ENCODE results near the gene SEMA5A.

SEMA5A gene

DNA sequence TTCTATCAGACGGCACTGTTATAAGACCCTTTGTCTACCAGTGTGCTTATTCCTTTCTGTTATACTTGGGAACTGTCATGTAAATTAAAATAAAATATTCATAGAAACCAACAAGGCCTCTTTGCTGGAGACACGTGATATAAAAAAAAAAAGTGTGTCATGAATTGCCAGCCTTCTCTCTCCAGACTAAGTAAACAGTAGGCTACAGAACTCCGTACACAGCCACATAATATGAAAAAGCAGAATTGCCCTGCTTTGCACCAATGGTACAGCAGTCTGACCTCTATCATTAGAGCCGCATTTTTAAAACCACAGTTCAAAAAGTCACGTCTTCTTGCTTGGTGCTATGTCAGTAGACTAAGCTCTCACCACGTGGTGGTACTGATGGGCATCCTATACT, 231.3 kb downstream of the SEMA5A start:
- no peak for DNase-seq

GRCh38 chr5:9313751-9314150, 232.1 kb downstream of the SEMA5A start:
- no peak for DNase-seq

DNA sequence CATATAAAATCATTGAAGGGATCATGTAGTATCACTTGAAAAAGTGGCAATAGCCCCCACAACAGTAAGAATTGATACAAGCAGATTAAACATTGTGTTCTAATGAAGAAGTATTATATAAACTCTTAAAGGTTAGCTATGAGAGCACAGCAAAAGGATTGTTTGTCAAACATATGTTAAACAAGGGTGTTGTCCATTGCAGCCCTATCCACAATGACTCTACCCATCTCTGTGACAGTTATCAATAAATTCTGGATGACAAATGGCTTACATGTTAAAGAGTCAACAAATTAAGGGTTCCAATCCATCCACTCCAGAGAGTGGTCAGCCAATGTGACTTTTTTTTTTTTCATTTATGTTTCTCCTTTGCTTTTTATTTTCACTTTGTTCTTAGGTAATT, 238.7 kb downstream of the SEMA5A start:
- no peak for DNase-seq

- DNase-seq = no peak
Measured at GRCh38 chr5:9302218-9302617, 243.7 kb downstream of the SEMA5A start.

- DNase-seq = no peak
Measured at GRCh38 chr5:9301200-9301599, 244.7 kb downstream of the SEMA5A start.

DNA sequence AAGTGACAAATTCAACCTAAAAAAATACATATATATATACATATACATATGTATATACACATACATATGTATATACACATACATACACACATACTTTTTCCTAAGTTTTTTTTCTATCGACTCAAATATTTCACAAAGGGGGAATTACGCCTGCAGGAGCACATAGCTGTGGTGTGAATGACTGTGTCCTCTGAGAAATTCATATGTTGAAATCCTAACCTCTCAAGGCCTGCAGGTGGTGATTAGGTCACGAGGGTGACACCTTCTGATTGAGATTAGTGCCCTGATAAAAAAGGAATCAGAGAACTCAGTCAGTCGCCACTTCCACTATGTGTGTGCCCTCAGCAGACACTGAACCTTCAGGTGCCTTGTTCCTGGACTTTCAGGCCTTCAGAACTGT, 248.7 kb downstream of the SEMA5A start:
- DNase-seq = no peak

GRCh38 chr5:9295466-9295801, 250.4 kb downstream of the SEMA5A start:
- no peak for DNase-seq

DNA sequence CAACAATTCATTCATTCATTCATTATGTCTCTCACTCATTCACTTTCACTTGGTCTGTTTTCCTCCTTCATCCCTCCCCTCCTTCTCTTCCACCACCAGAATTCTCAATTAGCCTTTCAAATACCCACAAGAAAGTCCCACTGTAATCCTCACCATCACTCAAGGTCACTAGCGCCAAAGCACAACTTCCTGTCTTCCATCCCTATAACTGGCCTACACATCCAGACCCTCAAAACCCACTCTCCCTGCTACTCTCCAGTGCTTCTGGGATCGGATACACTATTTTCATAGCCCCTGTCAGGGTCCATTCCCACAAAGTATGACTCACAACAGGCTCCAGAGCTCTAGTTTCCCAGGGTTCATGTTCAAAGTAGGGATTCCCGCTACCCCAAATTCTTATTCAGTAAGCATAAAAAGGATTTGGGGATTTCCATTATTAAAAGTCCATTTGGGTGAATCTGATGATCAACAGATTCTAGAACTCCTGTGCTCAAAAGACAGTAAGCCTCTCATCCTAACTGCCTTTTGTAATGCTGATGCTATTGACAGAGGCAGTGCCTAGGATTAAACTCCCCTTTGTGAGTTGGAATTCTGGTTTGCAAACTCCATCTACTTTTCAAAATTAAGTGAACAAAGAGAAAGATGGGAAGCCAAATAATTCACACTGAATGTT, 250.9 kb downstream of the SEMA5A start:
- no peak for DNase-seq

GRCh38 chr5:9288234-9288633, 257.6 kb downstream of the SEMA5A start:
- no peak for DNase-seq

DNA sequence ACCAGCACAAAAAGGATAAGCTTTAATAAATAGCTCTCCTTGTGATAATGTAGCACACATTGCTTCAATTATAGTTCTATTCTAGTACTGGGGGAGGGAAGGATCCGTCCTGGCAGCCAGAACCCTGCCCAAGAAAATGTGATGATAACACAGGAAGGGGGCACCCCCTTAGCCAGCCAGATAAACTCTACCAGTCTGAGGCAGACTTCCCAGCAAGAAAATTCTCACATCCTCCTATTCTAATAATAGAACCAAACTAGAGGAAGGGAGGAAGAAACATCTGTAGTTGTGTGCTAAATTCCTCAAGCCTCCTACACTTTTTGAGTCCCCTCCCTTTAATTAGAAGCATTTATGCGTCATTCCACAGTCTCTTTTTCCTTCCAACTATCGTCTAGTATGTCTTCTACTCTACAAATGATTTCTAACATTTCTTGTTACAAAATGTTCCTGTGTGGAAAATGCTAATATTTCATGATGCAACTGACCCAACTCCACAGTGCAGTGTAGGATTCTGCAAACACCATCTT, 261.0 kb downstream of the SEMA5A start:
- no peak for DNase-seq

- DNase-seq = no peak
Measured at GRCh38 chr5:9284272-9284671, 261.6 kb downstream of the SEMA5A start.

DNA sequence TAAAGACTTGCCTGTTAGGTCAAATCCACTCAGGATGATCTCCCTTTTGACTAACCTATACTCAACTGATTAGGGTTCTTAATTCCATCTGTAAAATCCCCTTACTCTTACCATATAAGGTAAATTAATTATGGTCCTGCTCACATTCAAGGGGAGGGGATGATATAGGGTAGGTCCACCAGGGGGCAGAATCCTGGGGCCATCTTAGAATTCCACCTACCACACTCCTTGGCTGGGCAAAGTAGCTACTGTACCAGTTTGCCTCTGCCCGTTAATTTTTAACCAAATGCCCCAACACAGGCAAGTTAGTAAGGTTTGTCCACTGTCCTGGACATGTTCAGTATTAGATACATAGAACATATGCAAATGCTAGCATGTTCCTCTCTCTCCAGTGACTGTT, 262.4 kb downstream of the SEMA5A start:
- no peak for DNase-seq

- DNase-seq = no peak
Measured at GRCh38 chr5:9283021-9283420, 262.9 kb downstream of the SEMA5A start.

GRCh38 chr5:9282211-9282610, 263.7 kb downstream of the SEMA5A start:
- no peak for DNase-seq

DNA sequence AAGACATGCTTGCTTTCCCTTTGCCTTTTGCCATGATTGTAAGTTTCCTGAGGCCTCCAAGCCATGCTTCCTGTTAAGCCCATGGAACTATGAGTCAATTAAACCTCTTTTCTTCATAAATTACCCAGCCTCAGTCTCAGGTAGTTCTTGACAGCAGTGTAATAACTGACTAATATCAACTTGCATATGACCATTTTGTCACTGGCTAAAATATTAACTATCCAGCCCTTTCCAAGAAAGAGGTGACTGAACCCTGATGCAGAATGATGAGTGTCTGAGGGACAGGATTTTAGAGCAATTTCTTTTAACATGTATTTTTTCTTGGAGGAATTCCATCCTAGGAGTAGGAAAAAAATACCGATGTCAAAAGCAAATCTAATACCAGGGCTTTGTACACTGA, 266.1 kb downstream of the SEMA5A start:
- no peak for DNase-seq

DNA sequence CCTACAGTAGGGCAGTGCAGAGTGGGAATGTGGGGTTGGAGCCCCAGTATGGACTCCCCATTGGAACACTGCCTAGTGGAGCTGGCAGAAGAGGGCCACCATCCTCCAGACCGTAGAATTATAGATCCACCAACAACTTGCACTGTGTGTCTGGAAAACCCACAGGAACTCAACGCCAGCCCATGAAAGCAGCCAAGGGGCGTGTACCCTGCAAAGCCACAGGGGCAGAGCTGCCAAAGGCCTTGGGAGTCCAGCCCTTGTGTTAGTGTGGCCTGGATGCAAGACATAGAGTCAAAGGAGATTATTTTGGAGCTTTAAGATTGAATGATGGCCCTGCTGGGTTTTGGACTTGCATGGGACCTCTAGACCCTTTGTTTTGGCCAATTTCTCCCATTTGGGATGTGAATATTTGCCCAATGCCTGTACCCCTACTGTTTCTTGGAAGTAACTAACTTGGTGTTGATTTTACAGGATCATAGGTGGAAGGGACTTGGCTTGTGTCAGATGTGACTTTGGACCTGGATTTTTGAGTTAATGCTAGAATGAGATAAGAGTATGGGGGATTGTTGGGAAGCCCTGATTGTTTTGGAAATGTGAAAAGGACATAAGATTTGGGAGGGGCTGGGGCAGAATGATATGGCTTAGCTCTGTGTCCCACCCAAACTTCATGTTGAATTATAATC, 266.8 kb downstream of the SEMA5A start:
- no peak for DNase-seq

GRCh38 chr5:9269014-9269413, 276.9 kb downstream of the SEMA5A start:
- no peak for DNase-seq

GRCh38 chr5:9268226-9268625, 277.6 kb downstream of the SEMA5A start:
- no peak for DNase-seq

- no peak for DNase-seq
Measured at GRCh38 chr5:9265441-9266287, 280.2 kb downstream of the SEMA5A start.

- no peak for DNase-seq
Measured at GRCh38 chr5:9264301-9264700, 281.6 kb downstream of the SEMA5A start.

GRCh38 chr5:9263656-9264055, 282.2 kb downstream of the SEMA5A start:
- no peak for DNase-seq

DNA sequence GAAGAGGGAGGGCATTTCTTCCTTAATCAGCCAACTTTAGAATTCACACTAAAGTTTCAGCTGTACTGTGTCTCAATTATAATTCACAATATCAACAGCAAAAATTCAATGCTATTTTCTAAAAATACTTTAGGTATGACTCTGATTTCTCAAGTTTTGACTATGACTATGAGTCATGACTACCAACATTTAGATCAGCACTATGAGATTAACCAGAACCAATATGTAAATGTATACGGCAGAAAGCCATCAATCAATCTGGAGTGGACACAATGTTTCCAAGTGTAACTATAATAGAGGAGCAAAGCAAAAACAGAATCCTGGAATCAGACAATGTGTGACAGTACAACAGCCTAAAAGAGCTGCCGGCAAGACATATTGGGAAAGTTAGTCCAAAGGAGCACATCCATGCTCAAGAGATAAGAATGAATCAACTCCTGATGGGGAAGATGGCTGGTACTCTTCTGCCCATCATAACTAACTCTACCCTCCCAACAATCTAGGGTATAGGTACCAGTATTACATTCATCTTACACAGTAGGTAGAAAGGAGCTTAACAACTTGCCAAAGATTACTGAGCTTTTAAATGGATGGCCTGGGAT, 294.4 kb downstream of the SEMA5A start:
- DNase-seq = no peak

- no peak for DNase-seq
Measured at GRCh38 chr5:9249231-9249630, 296.6 kb downstream of the SEMA5A start.
